AG04449 (cell line): Measurements from ENCODE around the gene SREK1IP1.

Experiments
- CTCF ChIA-PET: fragments of 350-600 bp; formaldehyde crosslinking; extraction: SDS; loops from one replicate; lab custom pipeline; 2021; ENCODE audit warnings: antibody characterized with exemption; lab: Yijun Ruan, JAX
- POLR2A ChIA-PET: fragments of 400-600, 350-600 bp; formaldehyde crosslinking; extraction: SDS; loops from one replicate; lab custom pipeline; 2020; ENCODE audit warnings: antibody characterized with exemption, inconsistent platforms; lab: Yijun Ruan, JAX
- DNase-seq: peaks from one replicate; pipeline ENCODE4 v3.0.0-alpha.2; 2010; ENCODE audit warnings: low read depth, low spot score
- H3K4me3 ChIP-seq: 2 replicates; pipeline ENCODE4 v1.5.1; 2011; ENCODE audit warnings: low read depth, mild to moderate bottlenecking, control low read depth, low read length
- CTCF ChIP-seq: IDR thresholded peaks from one replicate; pipeline ENCODE4 v1.5.1; 2011; ENCODE audit warnings: mild to moderate bottlenecking, moderate library complexity, low read length, control low read depth, inconsistent platforms; ENCODE audit not compliant: insufficient read depth; ENCODE audit errors: missing control alignments

The SREK1IP1 gene

DNA sequence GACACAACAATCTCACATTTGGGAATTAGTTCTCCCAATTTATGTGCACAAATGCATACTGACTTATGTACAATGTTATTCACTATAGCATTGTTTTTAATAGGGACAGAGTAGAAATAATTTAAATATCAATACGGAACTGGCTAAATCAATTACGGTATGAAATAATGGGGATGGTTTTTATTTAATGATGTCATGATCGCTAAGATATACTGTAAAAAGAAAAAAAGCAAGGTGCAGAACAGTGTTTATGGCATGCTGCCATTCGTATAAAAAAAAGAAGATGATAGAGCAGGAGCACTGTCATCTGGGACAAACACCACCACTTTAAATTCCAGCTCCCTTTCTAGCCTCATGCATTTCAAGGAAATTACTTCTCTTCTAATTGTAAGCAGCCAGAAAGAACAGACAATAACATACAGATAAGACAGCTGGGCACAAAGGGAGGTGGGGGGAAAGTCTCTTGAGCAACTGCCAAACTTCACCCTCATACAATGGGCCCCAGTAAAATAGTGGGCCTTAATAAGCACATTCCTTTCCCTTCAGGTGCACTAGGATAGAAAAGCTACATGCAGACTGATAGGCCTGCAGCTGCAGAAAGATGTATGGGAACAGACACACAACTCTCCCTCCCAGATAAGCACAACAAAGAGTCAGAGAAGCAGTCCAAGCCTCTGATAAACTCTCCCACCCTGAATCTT is 8.4 kb downstream of the SREK1IP1 start:
- TF ChIP-seq CTCF: no peak
- no peak for DNase-seq
- no peak overlapping the region for H3K4me3 ChIP-seq
- CTCF ChIA-PET: interaction anchor here (0.8 kb wide), 1 partner anchor 8 kb away, joined by 3 read pairs; the partner anchor contains the start of genes CWC27 and SREK1IP1
- POLR2A ChIA-PET: no interaction called here

DNA sequence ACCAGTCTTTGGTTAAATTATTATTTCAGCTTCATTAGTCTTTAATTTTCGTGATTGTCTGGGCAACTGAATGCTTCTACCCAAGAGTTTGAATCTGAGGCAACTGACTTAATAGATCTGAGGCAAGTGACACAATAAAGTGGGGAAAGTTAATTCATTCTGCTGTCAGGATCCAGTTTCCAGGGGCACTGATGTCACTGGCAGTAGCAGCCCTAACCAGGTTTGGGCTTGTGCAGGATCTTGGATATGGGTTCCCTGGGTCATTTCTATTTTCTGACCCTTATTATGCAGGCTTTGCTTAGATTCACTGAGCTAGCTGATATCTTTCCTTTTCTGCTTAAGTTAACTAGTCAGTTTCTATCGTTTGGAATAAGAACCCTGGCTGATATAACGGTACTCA is 9.6 kb downstream of the SREK1IP1 start:
- CTCF ChIA-PET: interaction anchor here (1.1 to 1.8 kb wide), 3 partner anchors 9 to 124 kb away, joined by 3 to 6 read pairs (median 4); no protein-coding TSS in a partner anchor

DNA sequence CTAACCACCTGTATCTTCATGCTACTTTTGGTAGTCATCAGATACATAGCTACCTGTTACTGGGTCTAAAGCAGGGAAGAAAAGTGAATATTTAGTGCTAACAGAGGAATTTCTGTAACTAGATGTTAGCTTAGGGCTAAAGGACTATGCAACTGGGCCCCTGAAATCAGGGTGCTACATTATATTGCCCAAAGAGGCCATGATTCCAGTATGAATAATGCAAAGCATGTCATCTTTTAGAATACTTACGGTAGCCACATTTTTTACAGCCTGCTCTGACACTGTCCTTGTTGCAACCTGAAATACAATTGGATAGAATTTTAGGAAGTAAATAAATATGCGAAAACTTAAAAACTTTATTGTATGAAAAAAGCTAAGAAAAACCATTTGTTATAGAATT is 14.4 kb downstream of the SREK1IP1 start:
- H3K4me3 ChIP-seq: no peak overlapping the region
- ChIA-PET POLR2A (no interaction called here), CTCF (interaction anchor here (0.7 kb wide), 1 partner anchor 14 kb away, joined by 3 read pairs; no protein-coding TSS in a partner anchor)
- DNase-seq: no peak
- TF ChIP-seq CTCF: no peak

More for the DNA sequence above, 9.6 kb downstream of the SREK1IP1 start:
- POLR2A ChIA-PET: no interaction called here
- DNase-seq: no peak
- no peak for TF ChIP-seq CTCF
- no peak overlapping the region for H3K4me3 ChIP-seq

GRCh38 chr5:64749385-64749784 is 19.1 kb downstream of the SREK1IP1 start:
- no peak overlapping the region for H3K4me3 ChIP-seq
- POLR2A ChIA-PET: interaction anchor here (0.7 kb wide), 1 partner anchor 18 kb away, joined by 3 read pairs; no protein-coding TSS in a partner anchor
- no peak for TF ChIP-seq CTCF
- CTCF ChIA-PET: no interaction called here
- no peak for DNase-seq

DNA sequence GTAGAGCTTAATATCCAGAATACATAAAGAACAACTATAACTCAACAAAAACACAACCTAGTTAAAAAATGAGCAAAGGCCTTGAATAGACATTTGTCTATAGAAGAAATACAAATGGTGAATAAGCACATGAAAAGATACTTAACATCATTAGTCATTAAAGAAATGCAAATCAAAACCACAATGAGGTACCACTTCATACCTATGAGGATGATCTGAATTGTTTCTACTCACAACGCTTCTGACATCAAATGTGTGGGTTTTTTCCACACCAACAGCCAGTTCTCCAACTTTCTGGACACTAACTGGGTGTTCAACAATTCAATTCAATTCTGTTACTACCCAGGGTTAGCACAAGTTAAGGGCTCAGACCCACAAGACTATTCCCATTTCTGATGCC is 22.0 kb downstream of the SREK1IP1 start:
- TF ChIP-seq CTCF: no peak
- H3K4me3 ChIP-seq: no peak overlapping the region
- CTCF ChIA-PET: no interaction called here
- POLR2A ChIA-PET: no interaction called here
- no peak for DNase-seq

GRCh38 chr5:64744914-64745313 is 23.6 kb downstream of the SREK1IP1 start:
- no peak overlapping the region for H3K4me3 ChIP-seq
- no peak for TF ChIP-seq CTCF
- ChIA-PET POLR2A (no interaction called here), CTCF (interaction anchor here (1.2 kb wide), 1 partner anchor 111 kb away, joined by 3 read pairs; no protein-coding TSS in a partner anchor)
- no peak for DNase-seq
